Right lobe of liver (tissue), 6 donors: Measurements from ENCODE around the gene CCL21. TPM values are rescaled to one million over a fixed set of nuclear protein-coding genes. Genes with fewer than 3 reads are reported as not detected.

Source experiments
- ATAC-seq, 4 donors: fragments of 200-7000 bp; cut with Tn5 transposase; one replicate each; pipeline ENCODE4 v1.9.1; 2020; ENCODE audit warnings: mild to moderate bottlenecking in 4 of 4, moderate library complexity in 4 of 4
- DNase-seq, 3 donors: peaks; one replicate each; pipeline ENCODE4 v3.0.0-alpha.2; 2020
- H3K27ac ChIP-seq, 3 donors: fragments of 200-600 bp; one replicate each; pipeline ENCODE4 v1.8.0; 2022
- H3K27me3 ChIP-seq, 2 donors: fragments of 200-600 bp; one replicate each; pipeline ENCODE4 v1.8.0; 2022
- H3K36me3 ChIP-seq, 4 donors: fragments of 200-600 bp; sonication (generic) in 1 of 4; one replicate each; pipeline versions ENCODE4 v1.5.1 to v1.8.0; 2017 to 2022; ENCODE audit warnings: control low read depth in 1 of 4
- H3K4me1 ChIP-seq, 4 donors: fragments of 200-600 bp; sonication (generic) in 1 of 4; one replicate each; pipeline versions ENCODE4 v1.5.1 to v1.8.0; 2017 to 2022; ENCODE audit warnings: control low read depth in 1 of 4
- H3K4me3 ChIP-seq, 3 donors: fragments of 200-600 bp; one replicate each; pipeline ENCODE4 v1.8.0; 2022
- H3K9me3 ChIP-seq, 4 donors: fragments of 200-600 bp; sonication (generic) in 1 of 4; one replicate each; pipeline versions ENCODE4 v1.5.1 to v1.8.0; 2017 to 2022; ENCODE audit warnings: control low read depth in 1 of 4
- CTCF ChIP-seq, 4 donors: fragments of 200-600 bp in 3 of 4; fragments of 450-650 bp in 1 of 4; IDR thresholded peaks; one replicate each; pipeline versions ENCODE4 v1.5.1 to v1.8.0; 2016 to 2022; ENCODE audit warnings: antibody characterized with exemption in 4 of 4, mild to moderate bottlenecking in 2 of 4
- POLR2A ChIP-seq: fragments of 450-650 bp; IDR thresholded peaks from one replicate; pipeline ENCODE4 v1.6.1; 2017; ENCODE audit warnings: antibody characterized with exemption, mild to moderate bottlenecking
- WGBS: methylation state at CpG from one replicate; pipeline ENCODE4 v1.1.6; 2018; ENCODE audit warnings: low coverage, low lambda C conversion rate; ENCODE audit not compliant: insufficient coverage; ENCODE audit errors: missing lambda C conversion rate; 5-methylcytosine and 5-hydroxymethylcytosine counted together
- intact Hi-C, 2 donors: fragments of 100-400 bp; cut with DNase I; formaldehyde crosslinking; loops; one replicate each; pipeline versions ENCODE4 v1.11.2 to v1.14.1; 2022
- total RNA-seq, 6 experiments: library from RNA; depleted of rRNA in 2 of 6; stranded (reverse); fragments of >200 nt in 2 of 6; fragmentation: NEBNext Ultra II Directional in 3 of 6; extraction: Animal tissue kit (Norgen Biotek cat#: 25700) in 3 of 6; gene quantifications; one replicate each; pipeline versions ENCODE4 v1.1.0 to v1.2.4, GENCODE V29; 2016 to 2023
- donor health status: DM: no; HTN: yes; CAD: no.
- donor health status: DM: no; HTN: no; CAD: no.
- donor health status: DM: no; HTN: no; CAD: no.
- donor health status: DM: no; HTN: yes; CAD: no.
- donor health status: DM: no; HTN: yes; CAD: no.

CCL21 gene
- total RNA-seq, 6 experiments from 2014 or later, result 1.5 to 22.3 (median 7.6) TPM

- intact Hi-C loops, result no loop called here
- DNase-seq (peak in 1 of 3 donors; percentile 53), ATAC-seq (peak; percentile 65 to 94 (median 89))
- 0% methylated on average over 2 of the region's 3 CpGs for WGBS
- Histone ChIP-seq H3K27me3 (no peaks in the 10 kb centered on the region), H3K9me3 (no peaks in the 10 kb centered on the region), H3K4me1 (peaks cover 0 to 9% (median 0%) of the 10 kb centered on the region in 4 donors), H3K27ac (no peak overlapping the region), H3K4me3 (no peak overlapping the region), H3K36me3 (no peaks in the 10 kb centered on the region)
- no peak for TF ChIP-seq CTCF (IDR thresholded peaks at IDR 0.05)
- TF ChIP-seq POLR2A, result no peak
Measured at GRCh38 chr9:34717996-34718614, 8.2 kb upstream of the CCL21 start.

GRCh38 chr9:34716711-34717110 is 6.8 kb upstream of the CCL21 start:
- Histone ChIP-seq H3K27me3 (no peaks in the 10 kb centered on the region), H3K36me3 (no peaks in the 10 kb centered on the region), H3K4me3 (no peak overlapping the region), H3K27ac (no peak overlapping the region), H3K4me1 (peaks cover 0 to 9% (median 0%) of the 10 kb centered on the region in 4 donors), H3K9me3 (no peaks in the 10 kb centered on the region)
- 70% methylated on average over 4 of the region's 4 CpGs for WGBS
- no peak for TF ChIP-seq POLR2A
- no peak for TF ChIP-seq CTCF (IDR thresholded peaks at IDR 0.05)
- no peak for ATAC-seq
- no peak for DNase-seq
- intact Hi-C loops, result no loop called here

GRCh38 chr9:34715639-34716215 is 5.8 kb upstream of the CCL21 start:
- Histone ChIP-seq H3K4me3 (no peak overlapping the region), H3K9me3 (no peaks in the 10 kb centered on the region), H3K27ac (no peak overlapping the region), H3K27me3 (no peaks in the 10 kb centered on the region), H3K36me3 (no peaks in the 10 kb centered on the region), H3K4me1 (peaks cover 0 to 9% (median 0%) of the 10 kb centered on the region in 4 donors)
- no peak for DNase-seq
- no peak for TF ChIP-seq CTCF (IDR thresholded peaks at IDR 0.05)
- intact Hi-C loops, result no loop called here
- WGBS, result 81% methylated on average over 3 of the region's 7 CpGs
- peak in 1 of 4 donors; percentile 55 for ATAC-seq

GRCh38 chr9:34714007-34714406 is 4.1 kb upstream of the CCL21 start:
- H3K9me3 ChIP-seq, result no peaks in the 10 kb centered on the region
- H3K36me3 ChIP-seq, result no peaks in the 10 kb centered on the region
- H3K27ac ChIP-seq, result no peak overlapping the region
- DNase-seq (no peak), ATAC-seq (no peak)
- no peak overlapping the region for H3K4me3 ChIP-seq
- no peaks in the 10 kb centered on the region for H3K27me3 ChIP-seq
- peaks cover 0 to 9% (median 0%) of the 10 kb centered on the region in 4 donors for H3K4me1 ChIP-seq
- TF ChIP-seq POLR2A, result no peak
- TF ChIP-seq CTCF (IDR thresholded peaks at IDR 0.05), result no peak
- intact Hi-C loops, result no loop called here
